ENCODE data around the gene CEP192. TPM values are rescaled to one million over a fixed set of nuclear protein-coding genes. Genes with fewer than 3 reads are reported as not detected.
A peak's percentile ranks its signal among the peaks of the same experiment; 100 is the strongest.

CEP192 gene
- total and polyA plus RNA-seq, 10 donors = 13.8 to 41.8 (median 32.4) TPM

- intact Hi-C loops (cut with DNase I; ENCODE audit: low total_unique reads) = no loop called here
- H3K36me3 ChIP-seq = peaks cover 0 to 23% (median 2%) of the 10 kb centered on the region in 6 donors
These were observed 1.6 kb upstream of the CEP192 start for GRCh38 chr18:12989397-12990122.

GRCh38 chr18:12990123-12990475 is 1.1 kb upstream of the CEP192 start:
- peaks cover 0 to 18% (median 1%) of the 10 kb centered on the region in 6 donors for H3K36me3 ChIP-seq
- intact Hi-C loops (cut with DNase I; ENCODE audit: low total_unique reads) = no loop called here
- TF ChIP-seq CTCF (IDR thresholded peaks at IDR 0.05 in 8 of 11, conservative IDR thresholded peaks at IDR 0.05 in 3 of 11) (no peak), POLR2A (IDR thresholded peaks at IDR 0.05) (no peak), POLR2AphosphoS5 (IDR thresholded peaks at IDR 0.05) (no peak)
- no peak for DNase-seq
- peaks cover 11 to 44% (median 27%) of the 10 kb centered on the region in 6 donors for H3K4me1 ChIP-seq
- peak overlapping the region in 7 of 8 donors; percentile 73 to 99 (median 97) for H3K4me3 ChIP-seq
- peak overlapping the region in 4 of 8 donors; percentile 90 to 94 (median 92) for H3K27ac ChIP-seq
- 24 to 43% (median 31%) methylated on average over 2 of the region's 2 CpGs for WGBS, 5 donors
- H3K9me3 ChIP-seq = no peaks in the 10 kb centered on the region
- H3K27me3 ChIP-seq (replicated peaks in 1 of 7) = no peaks in the 10 kb centered on the region

More at GRCh38 chr18:12989397-12990122, 1.6 kb upstream of the CEP192 start:
- H3K27ac ChIP-seq = peak overlapping the region in 2 of 8 donors; percentile 91 to 94
- TF ChIP-seq CTCF (IDR thresholded peaks at IDR 0.05 in 8 of 11, conservative IDR thresholded peaks at IDR 0.05 in 3 of 11) = no peak
- 90 to 94% (median 93%) methylated on average over 8 of the region's 8 CpGs for WGBS, 5 donors
- peaks cover 11 to 44% (median 27%) of the 10 kb centered on the region in 6 donors for H3K4me1 ChIP-seq
- no peaks in the 10 kb centered on the region for H3K9me3 ChIP-seq
- DNase-seq = no peak
- peak overlapping the region in 1 of 8 donors; percentile 97 for H3K4me3 ChIP-seq
- no peaks in the 10 kb centered on the region for H3K27me3 ChIP-seq (replicated peaks in 1 of 7)

GRCh38 chr18:12990641-12990966 is 558 bp upstream of the CEP192 start:
- H3K4me1 ChIP-seq = peaks cover 11 to 48% (median 27%) of the 10 kb centered on the region in 6 donors
- intact Hi-C loops (cut with DNase I; ENCODE audit: low total_unique reads) = no loop called here
- no peak for DNase-seq
- H3K27ac ChIP-seq = peak overlapping the region; percentile 70 to 96 (median 92)
- peaks cover 0 to 13% (median 0%) of the 10 kb centered on the region in 6 donors for H3K36me3 ChIP-seq
- no peaks in the 10 kb centered on the region for H3K9me3 ChIP-seq
- peak overlapping the region; percentile 73 to 99 (median 97) for H3K4me3 ChIP-seq
- WGBS, 5 donors = 0 to 4% (median 2%) methylated on average over 11 of the region's 11 CpGs
- H3K27me3 ChIP-seq (replicated peaks in 1 of 7) = no peaks in the 10 kb centered on the region
- TF ChIP-seq POLR2A (IDR thresholded peaks at IDR 0.05) (no peak), CTCF (IDR thresholded peaks at IDR 0.05 in 8 of 11, conservative IDR thresholded peaks at IDR 0.05 in 3 of 11) (no peak)

- peaks cover 11 to 59% (median 27%) of the 10 kb centered on the region in 6 donors for H3K4me1 ChIP-seq
- peak overlapping the region; percentile 70 to 96 (median 92) for H3K27ac ChIP-seq
- intact Hi-C loops (cut with DNase I; ENCODE audit: low total_unique reads) = no loop called here
- H3K36me3 ChIP-seq = peaks cover 0 to 8% (median 0%) of the 10 kb centered on the region in 6 donors
- no peak for DNase-seq
- H3K4me3 ChIP-seq = peak overlapping the region; percentile 73 to 99 (median 97)
- no peaks in the 10 kb centered on the region for H3K9me3 ChIP-seq
- 0 to 1% (median 0%) methylated on average over 7 of the region's 7 CpGs for WGBS, 5 donors
- H3K27me3 ChIP-seq (replicated peaks in 1 of 7) = no peaks in the 10 kb centered on the region
- no peak for TF ChIP-seq POLR2A (IDR thresholded peaks at IDR 0.05)
- no peak for TF ChIP-seq POLR2AphosphoS5 (IDR thresholded peaks at IDR 0.05)
- TF ChIP-seq CTCF (IDR thresholded peaks at IDR 0.05 in 8 of 11, conservative IDR thresholded peaks at IDR 0.05 in 3 of 11) = no peak
These were observed 638 bp downstream of the CEP192 start for GRCh38 chr18:12991821-12992179.

Data from spleen (tissue), 11 donors.